IMR-90 (cell line): ENCODE data around the gene ANO4. TPM values are rescaled to one million over a fixed set of nuclear protein-coding genes. Genes with fewer than 3 reads are reported as not detected.

Source experiments
- ATAC-seq: fragments of 200-7000 bp; cut with Tn5 transposase; 2 replicates; pipeline ENCODE4 v1.9.1; 2020; ENCODE audit warnings: low read depth, mild to moderate bottlenecking, moderate library complexity
- BruUV-seq: library from RNA; stranded (reverse); fragments of 400-500 nt; replicated peaks from 2 replicates; lab custom pipeline; 2021; lab: Mats Ljungman, UMichigan
- CTCF ChIA-PET: fragments of 300-600 bp; formaldehyde crosslinking; extraction: SDS; loops from one replicate; lab custom pipeline; 2021; ENCODE audit warnings: antibody characterized with exemption; lab: Yijun Ruan, JAX
- POLR2A ChIA-PET: fragments of 300-600 bp; sonication (Branson Sonifier 250); formaldehyde crosslinking; loops from one replicate; lab custom pipeline; 2022; ENCODE audit warnings: antibody characterized with exemption; ENCODE audit not compliant: unreplicated experiment; lab: Charles Lee
- DNase-seq: peaks from one replicate; pipeline ENCODE4 v3.0.0; 2013
- H2AFZ ChIP-seq: replicated peaks from 2 replicates; pipeline ENCODE3; 2013; ENCODE audit warnings: low read length, mild to moderate bottlenecking; ENCODE audit not compliant: poor library complexity
- H2AK5ac ChIP-seq: 2 replicates; pipeline ENCODE4 v1.6.1; 2013; ENCODE audit warnings: low read depth, low read length, inconsistent platforms
- H2AK9ac ChIP-seq: replicated peaks from 2 replicates; pipeline ENCODE3; 2013; ENCODE audit warnings: mild to moderate bottlenecking, low read depth, low read length, moderate library complexity; ENCODE audit not compliant: poor library complexity
- H2BK120ac ChIP-seq: 2 replicates; pipeline ENCODE4 v1.6.1; 2013; ENCODE audit warnings: low read depth, low read length, inconsistent platforms
- H2BK15ac ChIP-seq: 3 replicates; pipeline ENCODE4 v1.6.1; 2013; ENCODE audit warnings: low read depth, low read length, inconsistent platforms
- H2BK20ac ChIP-seq: 2 replicates; pipeline ENCODE4 v1.6.1; 2013; ENCODE audit warnings: low read depth, mild to moderate bottlenecking, inconsistent platforms, low read length, moderate library complexity
- H2BK5ac ChIP-seq: 2 replicates; pipeline ENCODE4 v1.6.1; 2013; ENCODE audit warnings: mild to moderate bottlenecking, low read depth, low read length, inconsistent platforms; ENCODE audit not compliant: poor library complexity, severe bottlenecking
- H3K14ac ChIP-seq: replicated peaks from 2 replicates; pipeline ENCODE4 v1.6.1; 2013; ENCODE audit warnings: low read depth, low read length, inconsistent platforms
- H3K18ac ChIP-seq: 2 replicates; pipeline ENCODE4 v1.6.1; 2013; ENCODE audit warnings: low read depth, low read length, control low read depth
- H3K23ac ChIP-seq: 2 replicates; pipeline ENCODE4 v1.6.1; 2013; ENCODE audit warnings: low read depth, low read length, inconsistent platforms
- H3K27ac ChIP-seq: 2 replicates; pipeline ENCODE4 v1.5.1; 2013; ENCODE audit warnings: mild to moderate bottlenecking, control low read depth, low read length; ENCODE audit not compliant: insufficient read depth
- H3K27me3 ChIP-seq: 2 replicates; pipeline ENCODE4 v1.6.1; 2013; ENCODE audit warnings: low read length; ENCODE audit not compliant: control insufficient read depth, insufficient read depth
- H3K36me3 ChIP-seq: 2 replicates; pipeline ENCODE4 v1.6.1; 2013; ENCODE audit warnings: low read length, mixed read lengths; ENCODE audit not compliant: control insufficient read depth, insufficient read depth
- H3K4ac ChIP-seq: 2 replicates; pipeline ENCODE4 v1.6.1; 2013; ENCODE audit warnings: low read depth, low read length, inconsistent platforms
- H3K4me1 ChIP-seq: 2 replicates; pipeline ENCODE4 v1.6.1; 2013; ENCODE audit warnings: low read length, mixed read lengths; ENCODE audit not compliant: control insufficient read depth, insufficient read depth
- H3K4me2 ChIP-seq: 2 replicates; pipeline ENCODE4 v1.6.1; 2013; ENCODE audit warnings: low read depth, mild to moderate bottlenecking, control low read depth, low read length, moderate library complexity
- H3K4me3 ChIP-seq: 2 replicates; pipeline ENCODE4 v1.5.1; 2013; ENCODE audit warnings: low read depth, mild to moderate bottlenecking, control low read depth, low read length, moderate library complexity; ENCODE audit not compliant: insufficient read depth
- H3K56ac ChIP-seq: 2 replicates; pipeline ENCODE4 v1.6.1; 2013; ENCODE audit warnings: low read length, inconsistent platforms; ENCODE audit not compliant: insufficient read depth; ENCODE audit errors: extremely low read depth
- H3K79me1 ChIP-seq, 2 experiments: 2 replicates each; pipeline ENCODE4 v1.6.1; 2013; ENCODE audit warnings: low read length in 2 of 2, inconsistent platforms in 1 of 2, low read depth in 1 of 2
- H3K9ac ChIP-seq: 2 replicates; pipeline ENCODE4 v1.6.1; 2013; ENCODE audit warnings: low read depth, low read length, control low read depth
- H3K9me1 ChIP-seq: 2 replicates; pipeline ENCODE4 v1.6.1; 2013; ENCODE audit warnings: low read length, inconsistent platforms; ENCODE audit not compliant: insufficient read depth
- H3K9me3 ChIP-seq: 2 replicates; pipeline ENCODE4 v1.6.1; 2013; ENCODE audit warnings: low read length; ENCODE audit not compliant: control insufficient read depth, insufficient read depth
- H4K20me1 ChIP-seq: 2 replicates; pipeline ENCODE4 v1.6.1; 2013; ENCODE audit warnings: low read length, inconsistent platforms; ENCODE audit not compliant: insufficient read depth
- H4K5ac ChIP-seq: 2 replicates; pipeline ENCODE4 v1.6.1; 2013; ENCODE audit warnings: mild to moderate bottlenecking, low read depth, low read length, control low read depth
- H4K8ac ChIP-seq, 2 experiments: 2 replicates each; pipeline ENCODE4 v1.6.1; 2013; ENCODE audit warnings: low read depth in 2 of 2, low read length in 2 of 2, control low read depth in 1 of 2, inconsistent platforms in 1 of 2
- H4K91ac ChIP-seq: 2 replicates; pipeline ENCODE4 v1.6.1; 2013; ENCODE audit warnings: low read depth, low read length, inconsistent platforms; ENCODE audit not compliant: insufficient read depth
- CEBPB ChIP-seq: IDR thresholded peaks from 2 replicates; pipeline ENCODE4 v1.6.1; 2012; ENCODE audit warnings: low read depth, low read length, improper control_type of control experiment
- CHD1 ChIP-seq: IDR thresholded peaks from 2 replicates; pipeline ENCODE4 v1.6.1; 2012; ENCODE audit warnings: low read depth, low read length, improper control_type of control experiment
- FOS ChIP-seq: fragments of 150-350 bp; IDR thresholded peaks from 2 replicates; pipeline ENCODE4 v1.6.1; 2016; ENCODE audit warnings: low read depth, low read length
- MAFK ChIP-seq: IDR thresholded peaks from 2 replicates; pipeline ENCODE4 v1.6.1; 2012; ENCODE audit warnings: low read depth, low read length, improper control_type of control experiment
- MAZ ChIP-seq: IDR thresholded peaks from 2 replicates; pipeline ENCODE4 v1.6.1; 2012; ENCODE audit warnings: low read depth, mild to moderate bottlenecking, low read length, improper control_type of control experiment, moderate library complexity, borderline replicate concordance
- NFE2L2 ChIP-seq: fragments of 150-350 bp; IDR thresholded peaks from 2 replicates; pipeline ENCODE4 v1.6.1; 2016; ENCODE audit warnings: low read depth, mild to moderate bottlenecking, low read length
- POLR2A ChIP-seq: IDR thresholded peaks from 2 replicates; pipeline ENCODE4 v1.6.1; 2012; ENCODE audit warnings: mild to moderate bottlenecking, low read depth, low read length
- RAD21 ChIP-seq: IDR thresholded peaks from 2 replicates; pipeline ENCODE4 v1.6.1; 2012; ENCODE audit warnings: low read length, improper control_type of control experiment
- RFX5 ChIP-seq: IDR thresholded peaks from 2 replicates; pipeline ENCODE4 v1.8.0; 2012; ENCODE audit warnings: low read depth, mild to moderate bottlenecking, low read length, moderate library complexity
- SMC3 ChIP-seq: fragments of 150-350 bp; IDR thresholded peaks from 2 replicates; pipeline ENCODE4 v1.6.1; 2016; ENCODE audit warnings: low read depth, mild to moderate bottlenecking, antibody characterized with exemption, low read length, moderate library complexity
- dilution Hi-C: fragments of 300-500 bp; cut with HindIII; formaldehyde crosslinking; loops from one replicate; pipeline ENCODE4 v1.14.3; 2018; ENCODE audit warnings: low sequenced_read_pairs; ENCODE audit not compliant: unreplicated experiment
- in situ Hi-C: fragments of 300-500 bp; cut with MboI; formaldehyde crosslinking; loops from 3 replicates; pipeline ENCODE4 v1.14.3; 2019; ENCODE audit warnings: low sequenced_read_pairs, inconsistent platforms, mixed read lengths
- intact Hi-C: fragments of 100-400 bp; cut with micrococcal nuclease; formaldehyde crosslinking; loops from 2 replicates; pipeline ENCODE4 v1.10.0; 2022
- polyA plus RNA-seq, 3 experiments: library from polyadenylated mRNA; depleted of rRNA; stranded (reverse); fragments of >200 nt; gene quantifications; 2 replicates each; pipeline ENCODE4 v1.2.3, GENCODE V29; 2012; ENCODE audit warnings: low replicate concordance in 1 of 3
- total RNA-seq: library from RNA; depleted of rRNA; stranded (reverse); fragments of >200 nt; gene quantifications from 2 replicates; pipeline ENCODE4 v1.2.3, GENCODE V29; 2012
- TF ChIP-seq, protein P1 (sequence below): fragments of 150-350 bp; IDR thresholded peaks from 2 replicates; pipeline ENCODE4 v1.6.1; 2016; ENCODE audit warnings: low read depth, mild to moderate bottlenecking, low read length, moderate library complexity, borderline replicate concordance
- TF ChIP-seq, protein P2 (sequence below): fragments of 150-350 bp; IDR thresholded peaks from 2 replicates; pipeline ENCODE4 v1.6.1; 2017; ENCODE audit warnings: mild to moderate bottlenecking, antibody characterized with exemption, low read length, low read depth
- TF ChIP-seq, protein P3 (sequence below): conservative IDR thresholded peaks from 2 replicates; pipeline ENCODE4 v1.5.1; 2012; ENCODE audit warnings: mild to moderate bottlenecking, low read depth, low read length, improper control_type of control experiment

Gene ANO4
- total and polyA plus RNA-seq, 2 of the 4 experiments (the other 2 are of a cell fraction) = 4.7 to 10.2 TPM

DNA sequence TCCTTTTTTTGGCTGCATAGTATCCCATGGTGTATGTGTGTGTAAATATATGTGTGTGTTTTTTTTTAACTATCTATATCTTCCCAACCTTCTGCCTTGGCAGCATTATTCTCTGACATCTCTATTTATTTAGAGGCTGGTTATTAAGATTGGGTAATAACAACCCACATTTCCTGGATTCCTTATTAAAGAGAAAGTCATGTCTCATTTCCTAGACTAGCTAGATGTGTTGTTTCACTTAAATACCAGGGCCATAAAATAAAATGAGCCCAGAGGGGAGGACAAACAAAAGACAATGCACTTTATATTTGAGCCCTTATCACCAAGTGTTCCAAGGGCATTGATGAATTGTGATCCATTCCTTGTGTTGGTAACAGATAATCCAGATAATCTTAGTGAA is 246.4 kb downstream of the ANO4 start:
- Histone ChIP-seq H3K9ac (no peak overlapping the region), H3K27me3 (no peaks in the 10 kb centered on the region), H3K4me2 (no peak overlapping the region), H2AFZ (no peak overlapping the region), H4K5ac (no peak overlapping the region), H4K20me1 (no peaks in the 10 kb centered on the region), H2BK20ac (no peak overlapping the region), H2BK120ac (no peak overlapping the region), H4K8ac (no peak overlapping the region), H3K18ac (no peak overlapping the region), H3K4me3 (no peak overlapping the region), H3K23ac (no peak overlapping the region), H2BK5ac (no peak overlapping the region), H3K4ac (no peak overlapping the region), H3K4me1 (no peaks in the 10 kb centered on the region; the same call in 1 of the 2 replicates), H2BK15ac (no peak overlapping the region), H3K9me1 (no peaks in the 10 kb centered on the region), H3K56ac (no peak overlapping the region), H3K36me3 (peaks cover 6% of the 10 kb centered on the region), H3K79me1 (no peaks in the 10 kb centered on the region), H3K27ac (no peak overlapping the region), H4K91ac (no peak overlapping the region), H3K9me3 (no peaks in the 10 kb centered on the region), H2AK5ac (no peak overlapping the region), H2AK9ac (no peak overlapping the region), H3K14ac (no peak overlapping the region)
- DNase-seq (no peak), ATAC-seq (no peak)
- POLR2A ChIA-PET = no interaction called here
- no peak for TF ChIP-seq CHD1
- TF ChIP-seq, protein P1, sequence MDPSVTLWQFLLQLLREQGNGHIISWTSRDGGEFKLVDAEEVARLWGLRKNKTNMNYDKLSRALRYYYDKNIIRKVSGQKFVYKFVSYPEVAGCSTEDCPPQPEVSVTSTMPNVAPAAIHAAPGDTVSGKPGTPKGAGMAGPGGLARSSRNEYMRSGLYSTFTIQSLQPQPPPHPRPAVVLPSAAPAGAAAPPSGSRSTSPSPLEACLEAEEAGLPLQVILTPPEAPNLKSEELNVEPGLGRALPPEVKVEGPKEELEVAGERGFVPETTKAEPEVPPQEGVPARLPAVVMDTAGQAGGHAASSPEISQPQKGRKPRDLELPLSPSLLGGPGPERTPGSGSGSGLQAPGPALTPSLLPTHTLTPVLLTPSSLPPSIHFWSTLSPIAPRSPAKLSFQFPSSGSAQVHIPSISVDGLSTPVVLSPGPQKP = no peak
- TF ChIP-seq RFX5 = no peak
- no peak for TF ChIP-seq POLR2A
- TF ChIP-seq RAD21 = no peak
- TF ChIP-seq, protein P2, sequence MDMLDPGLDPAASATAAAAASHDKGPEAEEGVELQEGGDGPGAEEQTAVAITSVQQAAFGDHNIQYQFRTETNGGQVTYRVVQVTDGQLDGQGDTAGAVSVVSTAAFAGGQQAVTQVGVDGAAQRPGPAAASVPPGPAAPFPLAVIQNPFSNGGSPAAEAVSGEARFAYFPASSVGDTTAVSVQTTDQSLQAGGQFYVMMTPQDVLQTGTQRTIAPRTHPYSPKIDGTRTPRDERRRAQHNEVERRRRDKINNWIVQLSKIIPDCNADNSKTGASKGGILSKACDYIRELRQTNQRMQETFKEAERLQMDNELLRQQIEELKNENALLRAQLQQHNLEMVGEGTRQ = no peak
- no peak for TF ChIP-seq FOS
- TF ChIP-seq CEBPB = no peak
- TF ChIP-seq SMC3 = no peak
- TF ChIP-seq MAFK = no peak
- TF ChIP-seq, protein P3, sequence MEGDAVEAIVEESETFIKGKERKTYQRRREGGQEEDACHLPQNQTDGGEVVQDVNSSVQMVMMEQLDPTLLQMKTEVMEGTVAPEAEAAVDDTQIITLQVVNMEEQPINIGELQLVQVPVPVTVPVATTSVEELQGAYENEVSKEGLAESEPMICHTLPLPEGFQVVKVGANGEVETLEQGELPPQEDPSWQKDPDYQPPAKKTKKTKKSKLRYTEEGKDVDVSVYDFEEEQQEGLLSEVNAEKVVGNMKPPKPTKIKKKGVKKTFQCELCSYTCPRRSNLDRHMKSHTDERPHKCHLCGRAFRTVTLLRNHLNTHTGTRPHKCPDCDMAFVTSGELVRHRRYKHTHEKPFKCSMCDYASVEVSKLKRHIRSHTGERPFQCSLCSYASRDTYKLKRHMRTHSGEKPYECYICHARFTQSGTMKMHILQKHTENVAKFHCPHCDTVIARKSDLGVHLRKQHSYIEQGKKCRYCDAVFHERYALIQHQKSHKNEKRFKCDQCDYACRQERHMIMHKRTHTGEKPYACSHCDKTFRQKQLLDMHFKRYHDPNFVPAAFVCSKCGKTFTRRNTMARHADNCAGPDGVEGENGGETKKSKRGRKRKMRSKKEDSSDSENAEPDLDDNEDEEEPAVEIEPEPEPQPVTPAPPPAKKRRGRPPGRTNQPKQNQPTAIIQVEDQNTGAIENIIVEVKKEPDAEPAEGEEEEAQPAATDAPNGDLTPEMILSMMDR = no peak
- no peak for TF ChIP-seq MAZ
- no peak for TF ChIP-seq NFE2L2
- CTCF ChIA-PET = no interaction called here
- no TSS peak for BruUV-seq
- intact Hi-C loops = no loop called here
- in situ Hi-C loops = no loop called here
- dilution Hi-C loops = no loop called here
